Activated gamma-delta T cell (primary cell): ENCODE results near the gene ARHGDIA.
"Not testable (repeated sequence)": the region's sequence is repeated elsewhere in the genome, so short reads cannot be mapped to it uniquely, and the experiment has no call there.

Experiments used
- DNase-seq: peaks from one replicate; lab custom pipeline; 2025; lab: John Stamatoyannopoulos, UW

ARHGDIA gene

GRCh38 chr17:81843713-81844326, 27.3 kb downstream of the ARHGDIA start:
- no peak for DNase-seq

DNA sequence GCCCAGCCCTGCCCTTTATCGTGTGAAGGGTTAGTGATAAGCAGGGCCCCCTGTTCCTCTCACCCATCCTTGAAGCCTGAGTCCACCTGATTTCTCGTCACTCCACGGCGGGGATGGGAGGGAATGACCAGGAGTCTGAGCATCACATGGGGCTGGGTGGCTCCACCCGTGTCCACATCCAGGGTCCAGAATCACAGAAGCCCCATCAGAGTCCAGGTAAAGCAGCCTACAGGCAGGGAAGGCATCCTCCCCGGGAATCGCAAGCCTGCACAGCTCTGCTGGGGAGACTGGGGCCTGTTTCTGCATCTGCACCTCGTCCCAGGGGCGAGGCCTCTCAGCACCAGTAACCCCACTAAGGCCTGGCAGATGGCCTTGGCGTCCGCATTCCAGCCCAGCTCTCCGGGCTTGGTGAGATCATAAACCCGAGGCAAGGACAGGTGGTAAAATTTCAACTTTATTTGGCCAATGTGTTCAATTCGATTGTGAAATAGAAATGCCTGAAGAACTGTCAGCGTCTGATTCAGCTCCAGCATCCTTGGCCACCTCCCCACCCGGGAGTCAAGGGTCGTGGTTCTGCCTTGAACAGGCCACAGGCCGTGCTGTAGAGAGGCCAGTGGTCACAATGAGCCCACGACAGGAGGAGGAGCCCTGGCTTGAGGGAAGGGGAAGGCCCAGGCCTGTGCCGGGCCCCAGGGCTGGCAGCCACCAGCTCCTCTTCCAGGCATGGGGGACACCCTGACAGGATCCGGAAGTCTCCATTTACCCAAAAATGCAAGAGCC, 28.2 kb downstream of the ARHGDIA start:
- DNase-seq = no peak

GRCh38 chr17:81842378-81842724, 28.8 kb downstream of the ARHGDIA start:
- no peak for DNase-seq

DNA sequence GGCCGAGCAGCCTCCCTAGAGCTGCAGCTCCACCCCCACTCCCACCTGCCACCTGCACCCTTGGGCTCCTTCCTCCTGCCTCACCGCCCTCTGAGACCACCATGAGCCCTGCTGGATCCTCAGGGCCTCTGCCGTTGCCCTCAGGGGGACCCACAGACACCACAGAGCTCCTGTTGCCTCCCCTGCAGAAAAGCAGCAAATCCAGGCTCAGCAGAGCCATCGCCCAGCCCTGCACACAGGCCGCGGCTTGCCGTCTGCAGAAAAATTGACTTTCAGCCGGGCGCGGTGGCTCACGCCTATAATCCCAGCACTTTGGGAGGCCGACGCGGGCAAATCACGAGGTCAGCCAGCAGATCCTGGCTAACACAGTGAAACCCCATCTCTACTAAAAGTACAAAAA, 29.3 kb downstream of the ARHGDIA start:
- no peak for DNase-seq

GRCh38 chr17:81840826-81841778, 30.0 kb downstream of the ARHGDIA start:
- no peak for DNase-seq

DNA sequence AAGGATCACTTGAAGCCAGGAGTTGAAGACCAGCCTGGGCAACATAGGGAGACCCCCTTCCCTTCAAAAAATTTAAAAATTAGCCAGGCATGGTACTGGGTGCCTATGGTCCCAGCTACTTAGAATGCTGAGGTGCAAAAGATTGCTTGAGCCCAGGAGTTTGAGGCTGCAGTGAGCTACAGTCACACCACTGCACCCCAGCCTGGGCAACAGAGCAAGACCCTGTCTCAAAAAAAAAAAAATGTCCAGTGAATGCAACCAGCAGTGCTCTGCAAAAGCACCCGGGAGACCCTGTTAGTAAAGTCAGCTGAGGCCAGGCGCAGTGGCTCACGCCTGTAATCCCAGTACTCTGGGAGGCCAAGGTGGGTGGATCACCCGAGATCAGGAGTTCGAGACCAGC, 31.1 kb downstream of the ARHGDIA start:
- DNase-seq = not testable (repeated sequence)

GRCh38 chr17:81839301-81839700, 31.8 kb downstream of the ARHGDIA start:
- DNase-seq = no peak

DNA sequence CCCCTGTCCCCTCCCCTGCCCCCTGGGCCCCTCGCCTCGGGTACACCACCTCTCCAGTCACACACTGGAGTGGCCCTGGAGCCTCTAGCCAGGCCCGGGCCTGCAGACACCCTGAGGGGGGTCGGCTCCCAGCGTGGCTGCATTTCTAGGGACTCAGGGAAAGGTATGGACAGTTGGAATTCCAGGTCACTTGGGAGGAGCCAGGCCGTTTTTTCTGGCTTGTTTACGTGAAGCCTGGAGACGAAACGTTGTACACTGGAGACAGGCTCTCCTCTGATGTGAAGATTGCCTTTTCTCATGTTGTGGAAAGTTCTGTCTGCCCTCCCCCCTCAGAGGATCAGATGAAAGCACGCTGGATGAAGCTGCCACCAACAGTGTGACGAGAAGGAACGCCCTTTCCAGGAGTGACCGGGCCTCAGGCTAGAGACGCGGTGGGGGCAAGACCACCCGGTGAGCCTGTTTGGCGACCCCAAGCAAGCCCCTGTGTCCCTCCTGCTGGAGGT, 32.3 kb downstream of the ARHGDIA start:
- no peak for DNase-seq

- no peak for DNase-seq
Measured at GRCh38 chr17:81837641-81838040, 33.5 kb downstream of the ARHGDIA start.

DNA sequence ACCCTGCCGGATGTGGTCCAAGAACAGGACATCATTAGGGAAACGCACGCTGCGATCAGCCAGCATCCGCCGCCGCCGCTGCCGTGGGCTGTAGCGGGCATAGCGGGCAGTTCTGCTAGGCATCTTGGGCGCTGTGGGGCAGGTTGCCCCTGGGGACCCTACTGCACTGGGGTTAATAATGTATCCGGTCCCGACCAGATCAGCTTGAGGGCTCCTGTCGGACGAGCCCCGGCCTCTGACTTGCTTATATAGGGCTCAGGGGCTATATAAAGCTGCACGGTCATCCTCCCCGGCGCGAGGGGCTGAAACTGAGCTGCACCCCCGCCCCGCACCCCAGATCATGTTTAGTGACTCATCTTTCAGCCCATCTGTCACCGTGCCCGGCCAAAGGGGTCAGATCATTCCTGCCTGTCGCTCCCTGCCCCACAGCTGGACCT, 36.3 kb downstream of the ARHGDIA start, which contains the start of gene PPP1R27:
Gene PPP1R27, minus strand, starts transcription at position 220 of the 437 bp plus-strand sequence. Its CDS starts 97 bp downstream, at position 123.
- DNase-seq = no peak

- DNase-seq = no peak
Measured at GRCh38 chr17:81833921-81834830, 37.0 kb downstream of the ARHGDIA start.

- DNase-seq = peak; percentile 93
Measured at GRCh38 chr17:81833160-81833920, 37.8 kb downstream of the ARHGDIA start, which contains the start of gene MCRIP1. Gene MCRIP1 (minus strand): TSS chr17:81833291. CDS start chr17:81824506, 8,785 bp downstream.

DNA sequence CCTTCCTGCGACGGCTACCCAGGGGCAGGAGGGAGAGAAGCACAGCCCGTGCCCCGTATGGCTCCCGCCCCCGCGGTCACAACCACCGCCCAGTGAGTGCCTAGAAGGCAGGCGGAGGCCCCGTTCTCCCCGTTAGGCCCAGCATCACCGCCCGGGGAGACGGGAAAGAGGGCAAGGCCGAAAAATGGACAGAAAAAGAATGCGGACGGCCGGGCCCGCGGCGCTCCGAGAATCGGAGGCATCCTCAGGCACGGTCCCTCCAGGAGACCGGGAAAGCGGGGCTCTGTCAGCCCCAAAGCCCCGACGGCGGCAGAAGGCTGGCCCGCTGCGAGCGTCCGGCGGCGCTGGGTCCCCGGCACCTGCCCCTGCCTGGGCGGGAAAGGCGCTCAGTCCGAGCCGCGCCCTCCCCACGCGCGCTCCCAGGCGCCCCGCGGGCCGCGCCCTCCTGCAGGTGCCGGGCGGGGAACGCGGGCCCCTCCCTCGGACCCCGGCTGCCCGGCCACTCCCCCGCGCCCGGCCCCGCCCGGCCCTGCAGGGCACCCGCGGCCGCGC, 38.5 kb downstream of the ARHGDIA start:
- DNase-seq = no peak

- DNase-seq = no peak
Measured at GRCh38 chr17:81831957-81832607, 39.1 kb downstream of the ARHGDIA start.

GRCh38 chr17:81831563-81831956, 39.6 kb downstream of the ARHGDIA start:
- DNase-seq = no peak

- no peak for DNase-seq
Measured at GRCh38 chr17:81829858-81830257, 41.3 kb downstream of the ARHGDIA start.

GRCh38 chr17:81828656-81829055, 42.5 kb downstream of the ARHGDIA start:
- DNase-seq = no peak

DNA sequence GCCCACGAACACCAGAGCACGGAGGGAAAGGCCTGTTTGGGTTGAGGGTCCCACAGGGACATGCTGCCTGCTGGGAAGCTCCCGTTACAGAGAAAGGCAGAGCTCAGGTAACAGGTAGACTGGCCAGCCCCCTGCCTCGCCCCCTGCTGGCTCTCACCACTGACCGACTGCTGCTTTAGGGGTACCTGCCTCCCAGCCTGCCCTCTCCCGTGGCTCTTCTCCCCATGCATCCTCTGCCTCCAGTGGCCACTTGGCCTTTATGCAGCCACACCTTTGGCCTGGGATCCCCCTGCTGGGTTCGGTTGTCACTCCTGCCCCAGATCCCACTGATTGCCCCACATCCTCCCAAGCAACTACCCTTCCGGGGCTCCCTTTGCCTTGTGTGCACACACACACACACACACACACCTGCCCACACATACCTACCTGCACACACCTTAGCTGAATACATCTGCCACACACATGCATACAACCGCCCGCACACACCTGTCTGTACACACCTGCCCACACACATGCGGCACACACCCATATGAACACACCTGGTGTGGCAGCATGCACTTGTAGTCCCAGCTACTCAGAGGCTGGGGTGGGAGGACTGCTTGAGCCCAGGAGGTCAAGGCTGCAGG, 45.2 kb downstream of the ARHGDIA start:
- no peak for DNase-seq

- no peak for DNase-seq
Measured at GRCh38 chr17:81824595-81824994, 46.5 kb downstream of the ARHGDIA start.
